C1 segment of cervical spinal cord (tissue), 14 donors: Measurements from ENCODE around the gene DSG2.
A peak's percentile ranks its signal among the peaks of the same experiment; 100 is the strongest.
"Not testable (repeated sequence)": the region's sequence is repeated elsewhere in the genome, so short reads cannot be mapped to it uniquely, and the experiment has no call there.

Source experiments
- DNase-seq, 14 donors: peaks; one replicate each; lab custom pipeline; 2025; lab: John Stamatoyannopoulos, UW

DSG2 gene

DNA sequence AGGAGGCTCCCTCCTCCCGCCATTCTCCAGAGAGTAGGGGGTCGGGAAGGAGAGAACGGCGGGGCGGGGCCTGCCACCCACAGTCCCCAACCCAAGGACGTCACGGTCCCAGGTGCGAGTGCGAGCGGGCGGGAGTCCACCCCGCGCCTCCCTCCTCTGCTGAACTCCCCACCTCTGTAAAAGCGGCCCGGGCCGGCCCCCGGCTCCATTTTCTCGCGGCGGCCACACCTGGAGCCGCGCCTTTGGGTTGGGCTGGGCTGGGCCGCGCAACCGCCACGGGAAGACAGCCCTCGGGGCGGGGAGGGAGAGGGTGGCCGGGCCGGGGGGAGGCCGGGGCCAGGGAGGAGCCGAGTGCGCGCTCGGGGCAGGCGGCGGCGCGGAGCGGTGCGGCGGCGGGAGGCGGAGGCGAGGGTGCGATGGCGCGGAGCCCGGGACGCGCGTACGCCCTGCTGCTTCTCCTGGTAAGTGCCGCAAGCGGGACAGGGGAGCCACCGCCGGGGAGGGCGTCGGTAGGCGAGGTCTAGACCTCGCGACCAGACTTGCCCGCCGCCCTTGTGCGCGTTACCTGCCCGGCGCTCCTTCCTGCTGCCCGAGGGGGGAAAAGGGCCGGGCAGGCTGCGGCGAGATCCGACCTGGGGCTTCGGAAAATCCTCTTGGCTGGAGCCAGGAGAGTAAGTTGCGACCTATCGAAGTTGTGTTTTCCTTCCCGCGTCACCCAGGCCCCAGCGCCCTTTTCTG, at the start of gene DSG2:
Gene DSG2 (plus strand): TSS at position 342 of the 738 bp plus-strand sequence. CDS start 75 bp downstream, at position 417.
- peak in 2 of 14 donors; percentile 9 to 11 for DNase-seq

DNA sequence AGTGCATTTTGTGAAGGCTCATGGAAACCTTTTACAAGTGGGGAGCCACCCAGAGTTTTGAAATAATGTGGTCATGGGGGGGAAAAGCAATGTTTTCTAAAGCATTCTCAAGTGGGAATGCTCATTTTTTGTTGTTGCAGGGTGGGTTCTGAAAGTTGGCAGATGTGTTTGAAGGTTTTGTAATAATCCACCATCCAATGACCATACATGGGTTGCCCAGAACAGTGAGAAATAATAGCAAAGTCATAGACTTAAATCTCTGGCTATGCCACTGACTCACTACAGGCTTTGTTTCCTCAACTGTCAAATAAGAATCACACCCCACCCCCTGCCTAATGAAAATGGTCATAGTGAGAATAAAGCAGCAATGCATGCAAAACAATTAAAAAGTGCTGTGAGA, 47.6 kb upstream of the DSG2 start:
- no peak for DNase-seq

DNA sequence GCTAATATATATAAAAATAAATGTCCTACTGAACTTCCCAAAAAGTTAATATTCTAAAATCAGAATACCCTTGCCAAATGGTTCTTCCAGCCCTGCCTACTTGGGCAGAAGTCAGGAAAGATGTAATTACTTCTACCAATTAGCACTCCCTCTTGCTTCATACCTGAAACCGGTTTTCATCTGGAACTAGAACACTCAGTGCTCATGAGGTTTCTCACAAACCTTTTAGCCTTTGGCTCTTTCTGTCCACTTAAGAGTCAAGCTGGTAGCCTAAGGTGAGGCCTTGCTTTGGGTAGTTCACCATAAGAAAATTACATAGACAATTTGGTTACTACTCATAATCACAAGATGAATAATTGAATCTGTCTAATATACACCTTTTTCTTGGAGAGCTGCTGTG, 46.4 kb upstream of the DSG2 start:
- DNase-seq, result no peak

DNA sequence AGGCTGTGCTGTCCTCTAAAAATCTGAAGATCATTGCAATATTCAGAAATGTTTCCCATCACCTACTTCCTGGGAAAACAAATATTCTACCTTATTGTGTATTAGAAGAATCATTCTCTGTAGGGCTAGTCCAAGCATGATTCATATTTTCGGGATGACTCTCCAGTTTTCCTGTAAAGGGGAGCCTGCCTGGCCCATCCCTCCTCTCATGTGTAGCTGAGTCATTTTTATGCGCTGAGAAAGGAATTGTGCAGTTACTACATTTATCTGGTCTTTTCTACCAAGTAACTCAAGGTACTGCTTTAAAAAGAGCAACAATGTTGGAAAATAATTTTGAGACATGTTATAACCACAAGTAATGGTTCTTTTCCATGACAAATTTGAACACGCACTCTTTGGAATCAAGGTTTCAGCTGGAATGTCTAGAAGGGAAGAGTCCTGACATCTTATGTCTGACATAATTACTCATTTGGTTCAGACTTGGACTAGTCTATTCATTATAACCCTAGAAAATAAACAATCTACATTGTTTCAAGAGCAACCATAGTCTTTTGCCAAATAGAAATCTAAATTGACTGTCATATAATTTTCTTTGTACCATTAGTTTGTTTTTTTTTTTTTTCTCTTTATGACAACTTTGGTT, 43.8 kb upstream of the DSG2 start:
- no peak for DNase-seq

DNA sequence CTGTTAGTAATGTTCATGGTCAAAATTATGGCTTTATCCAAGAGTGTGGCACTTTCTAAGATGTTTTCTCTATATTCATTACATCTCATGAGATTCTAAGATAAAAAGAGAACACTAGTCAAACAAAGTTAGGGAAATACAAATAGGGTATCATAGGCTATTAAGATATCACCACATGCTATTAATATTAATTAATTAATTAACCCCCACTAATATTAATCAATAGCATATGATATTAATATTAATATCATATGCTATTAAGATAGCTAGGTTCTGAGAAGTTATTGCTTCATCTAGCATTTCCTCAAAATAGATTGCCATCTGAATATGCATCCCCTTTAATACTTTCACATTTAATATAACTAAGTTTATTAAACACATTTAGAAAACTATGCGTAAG, 28.3 kb upstream of the DSG2 start:
- no peak for DNase-seq

DNA sequence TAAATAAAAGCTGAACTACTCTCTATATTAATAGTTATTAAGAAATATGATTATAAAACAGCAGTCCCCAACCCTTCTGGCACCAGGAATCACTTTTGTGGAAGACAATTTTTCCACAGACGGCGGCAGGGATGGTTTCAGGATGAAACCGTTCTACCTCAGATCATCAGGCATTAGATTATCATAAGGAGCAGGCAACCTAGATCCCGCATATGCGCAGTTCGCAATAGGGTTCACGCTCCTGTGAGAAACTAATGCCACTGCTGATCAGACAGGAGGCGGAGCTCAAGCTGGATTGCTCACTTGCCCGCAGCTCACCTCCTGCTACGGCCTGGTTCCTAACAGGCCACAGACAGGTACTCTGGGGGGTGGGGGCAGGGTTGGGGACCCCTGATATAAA, 19.3 kb upstream of the DSG2 start:
- DNase-seq, result no peak

DNA sequence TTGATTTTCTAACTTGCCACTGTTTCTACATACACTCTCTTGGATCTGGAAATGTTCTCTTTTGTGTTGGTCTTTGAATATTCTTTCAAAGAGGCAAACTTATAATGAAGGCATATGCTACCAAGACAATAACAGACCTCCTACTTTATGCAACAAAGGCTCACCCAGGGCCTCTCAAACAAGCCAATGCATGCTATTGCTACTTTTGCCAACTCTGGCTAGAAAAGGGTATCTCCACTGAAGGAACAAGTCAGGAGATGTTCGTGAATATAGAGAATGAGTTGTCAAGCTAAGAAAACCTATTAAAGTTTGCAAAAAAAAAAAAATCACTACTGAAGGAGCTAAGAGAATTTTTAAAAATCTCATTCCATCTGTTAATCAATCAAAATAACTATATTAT, 15.9 kb upstream of the DSG2 start:
- no peak for DNase-seq

DNA sequence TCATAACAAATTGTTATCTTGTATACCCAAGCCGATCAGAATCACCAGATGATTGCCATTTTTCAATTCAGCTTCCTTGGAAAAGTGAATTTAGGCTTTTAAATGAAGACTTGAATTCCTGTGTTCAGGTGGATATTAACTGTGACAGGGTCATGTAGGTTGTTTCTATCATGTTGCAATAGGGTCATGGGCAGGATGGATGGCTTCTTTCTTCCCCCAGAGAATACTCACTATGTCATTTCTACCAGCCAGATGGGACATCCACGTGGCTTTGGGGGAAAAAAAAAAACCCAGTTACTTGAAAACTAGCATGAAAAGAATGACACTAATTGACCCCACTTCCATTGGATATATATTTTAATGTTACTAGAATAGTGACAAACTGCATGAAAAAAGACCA, 14.6 kb upstream of the DSG2 start:
- DNase-seq, result no peak

DNA sequence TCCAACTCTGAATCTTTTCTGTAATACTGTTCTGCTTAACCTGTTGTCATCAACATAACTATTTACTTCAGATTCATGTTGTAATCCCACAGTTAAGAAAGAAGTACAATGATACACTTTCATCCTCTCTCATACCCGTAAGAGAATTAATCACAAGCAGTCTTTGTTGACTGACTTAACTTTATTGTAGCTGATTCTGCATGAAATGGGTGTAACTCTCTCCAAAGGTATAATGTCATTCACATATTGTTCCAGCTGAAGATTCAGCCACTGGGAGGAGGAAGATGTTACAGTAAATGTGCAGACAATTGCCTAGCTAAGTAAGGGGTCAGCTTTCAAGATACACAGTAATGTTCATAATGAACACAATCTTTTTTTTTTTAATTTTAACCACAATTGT, 13.5 kb upstream of the DSG2 start:
- no peak for DNase-seq

DNA sequence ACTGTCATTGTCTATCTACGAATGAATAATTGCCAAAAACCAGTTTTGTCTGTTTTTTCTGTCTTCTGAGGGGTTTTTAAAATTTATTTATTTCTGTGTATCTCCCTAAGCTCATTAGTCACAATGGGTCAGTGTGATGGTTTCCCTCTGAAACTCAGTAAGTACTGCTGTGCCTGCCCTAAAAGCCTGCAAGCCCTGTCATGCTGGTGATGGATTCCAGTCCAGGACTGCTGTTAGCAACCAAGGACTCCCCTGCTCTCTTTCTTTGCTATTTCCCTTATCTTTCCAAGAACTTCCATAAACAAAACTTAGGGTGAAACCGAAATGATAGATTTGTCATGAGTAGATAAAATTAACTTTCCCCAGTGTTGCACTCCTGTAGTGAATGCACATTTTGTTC, 11.8 kb upstream of the DSG2 start:
- DNase-seq, result no peak

DNA sequence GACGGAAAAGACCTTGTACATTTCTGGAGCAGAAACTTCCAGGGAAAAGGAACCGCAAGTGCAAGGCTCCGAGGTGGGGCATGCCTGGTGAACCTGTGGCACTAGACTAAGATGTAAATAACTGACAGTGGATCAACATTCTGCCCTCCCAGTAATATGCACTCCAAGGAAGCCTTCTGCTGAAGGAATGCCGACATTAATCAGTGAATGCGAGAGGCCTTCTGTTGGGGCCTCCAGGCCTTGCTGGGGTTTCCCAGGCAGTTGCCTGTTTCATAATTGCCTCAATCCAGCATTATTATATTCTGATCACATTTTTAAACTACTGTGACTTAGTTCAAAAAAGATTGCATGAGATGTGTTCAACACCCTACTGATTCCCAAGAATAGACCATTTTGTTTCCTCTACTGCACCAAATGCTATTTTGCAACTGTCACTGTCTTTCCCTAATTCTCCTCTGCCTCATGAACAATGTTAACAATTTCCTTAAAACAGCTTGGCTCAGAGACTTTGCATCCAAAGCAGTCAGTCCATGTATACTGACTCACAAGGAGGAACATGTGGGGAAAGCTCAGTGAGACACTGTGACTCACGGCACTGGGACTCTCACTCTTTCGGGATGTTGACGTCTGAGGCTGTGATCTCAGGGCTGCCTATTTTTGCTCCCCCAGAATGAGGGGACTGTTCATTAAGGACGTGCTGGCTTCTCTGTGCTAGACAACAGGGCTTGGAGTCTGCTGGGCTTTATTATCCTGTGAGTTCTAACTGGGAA, 10.5 kb upstream of the DSG2 start:
- no peak for DNase-seq

DNA sequence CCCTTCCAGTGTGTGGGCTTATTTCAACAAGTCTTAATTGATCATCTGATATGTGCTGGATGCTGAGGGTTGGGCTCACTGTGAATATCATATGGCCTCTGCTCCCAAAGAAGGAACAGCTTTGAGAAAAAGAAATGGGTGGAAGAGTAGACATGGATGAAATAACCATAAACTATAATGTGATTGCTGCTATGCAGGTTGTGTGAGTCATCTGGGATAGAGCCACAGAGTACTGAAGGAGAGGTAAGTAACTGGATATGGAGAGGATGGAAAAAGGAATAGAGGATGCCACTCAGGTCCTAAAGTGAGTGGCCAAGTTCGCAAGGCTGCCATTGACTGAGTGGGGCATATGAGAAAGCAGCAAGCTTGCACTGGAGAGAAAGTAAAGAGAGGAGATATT, 8.7 kb upstream of the DSG2 start:
- no peak for DNase-seq

DNA sequence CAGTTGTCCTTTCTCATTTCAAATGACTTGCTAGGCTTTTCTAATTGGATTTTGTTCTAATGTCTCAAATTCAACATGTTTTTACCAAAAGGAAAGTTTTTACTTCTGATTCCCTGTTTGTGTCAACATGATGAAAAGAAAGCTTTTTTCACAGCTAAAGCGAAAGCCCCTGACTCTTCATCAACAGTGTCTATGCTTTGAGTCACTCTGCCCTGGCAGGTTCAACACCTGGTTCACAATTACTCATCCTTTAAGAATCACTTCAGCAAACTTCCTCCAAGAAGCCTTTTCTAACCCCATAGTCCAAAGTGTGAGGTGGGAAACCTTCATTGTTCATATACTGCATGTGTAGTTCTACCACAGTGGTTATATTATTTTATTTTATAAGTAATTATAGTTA, 7.6 kb upstream of the DSG2 start:
- no peak for DNase-seq

DNA sequence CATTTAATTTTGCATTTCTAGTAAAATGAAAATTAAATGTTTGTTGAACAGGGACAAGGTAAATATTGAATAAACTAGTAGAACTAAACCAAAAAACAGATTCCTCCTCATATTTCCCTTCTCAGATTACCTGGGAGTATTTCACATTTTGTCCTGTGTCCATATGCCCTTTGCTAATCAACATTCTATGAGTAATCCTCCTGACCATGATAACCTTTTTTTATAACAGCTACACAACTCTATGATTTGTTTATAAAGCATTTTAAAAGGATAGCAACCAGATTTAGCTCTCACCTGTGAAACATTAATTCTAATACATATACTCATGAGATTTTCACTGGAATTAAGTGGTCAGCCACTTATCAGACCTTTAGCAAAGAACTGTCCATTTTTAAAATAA, 7.1 kb upstream of the DSG2 start:
- no peak for DNase-seq

DNA sequence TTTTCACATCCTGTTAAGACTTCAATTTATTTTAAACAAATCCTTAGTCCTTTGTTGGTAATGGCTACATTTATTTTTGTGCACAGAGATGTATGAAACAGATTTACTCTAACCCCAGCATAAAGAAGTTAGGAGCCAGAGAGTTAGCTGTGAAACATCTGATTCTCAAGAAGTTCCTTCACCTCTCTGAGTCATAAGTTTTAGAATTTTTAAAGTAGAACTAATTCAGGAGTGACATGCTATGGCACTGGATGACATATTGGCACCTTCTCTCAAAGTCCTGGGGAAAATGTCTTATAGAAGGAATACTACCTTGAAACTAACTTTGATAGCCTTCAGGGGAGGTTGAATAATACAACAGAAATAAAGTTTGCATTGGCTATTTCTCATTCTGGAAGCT, 6.4 kb upstream of the DSG2 start:
- no peak for DNase-seq

DNA sequence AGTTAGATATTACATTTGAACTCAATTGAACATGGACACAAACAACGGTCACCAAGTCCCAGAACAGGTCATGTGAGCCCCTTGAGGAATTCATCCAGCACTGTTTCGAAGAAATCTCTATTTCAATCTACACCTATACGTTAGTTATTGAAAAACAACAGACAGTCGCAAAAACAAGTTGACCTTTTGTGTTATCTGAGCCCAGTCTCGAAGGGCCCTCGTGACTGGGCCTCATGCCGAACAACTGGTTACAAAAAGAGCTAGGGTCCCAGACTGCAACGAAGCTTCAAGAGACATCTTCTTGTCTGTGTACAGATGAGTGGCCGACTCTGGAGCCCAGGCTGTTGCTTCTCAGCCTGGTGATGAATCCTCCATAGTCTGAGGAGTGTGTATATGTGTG, 5.3 kb upstream of the DSG2 start:
- no peak for DNase-seq

DNA sequence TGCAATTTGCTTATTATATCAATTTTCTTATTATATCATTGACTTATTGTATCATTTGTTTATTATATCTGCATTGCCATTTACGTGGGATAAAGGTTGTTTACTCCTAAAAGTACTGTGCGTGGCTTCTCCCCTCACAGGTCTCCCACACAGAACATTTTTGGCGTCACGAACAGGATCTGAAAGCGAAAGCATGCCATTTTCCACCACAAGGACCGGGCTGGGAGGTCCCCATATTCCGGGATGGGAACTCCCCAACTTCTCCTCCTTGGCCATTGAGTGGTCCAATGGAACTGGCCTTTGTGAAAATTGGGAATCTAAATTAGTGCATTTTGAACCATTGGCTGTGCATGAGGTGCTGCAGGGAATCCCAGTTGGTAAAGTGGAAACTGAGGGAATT, 4.8 kb upstream of the DSG2 start:
- no peak for DNase-seq

DNA sequence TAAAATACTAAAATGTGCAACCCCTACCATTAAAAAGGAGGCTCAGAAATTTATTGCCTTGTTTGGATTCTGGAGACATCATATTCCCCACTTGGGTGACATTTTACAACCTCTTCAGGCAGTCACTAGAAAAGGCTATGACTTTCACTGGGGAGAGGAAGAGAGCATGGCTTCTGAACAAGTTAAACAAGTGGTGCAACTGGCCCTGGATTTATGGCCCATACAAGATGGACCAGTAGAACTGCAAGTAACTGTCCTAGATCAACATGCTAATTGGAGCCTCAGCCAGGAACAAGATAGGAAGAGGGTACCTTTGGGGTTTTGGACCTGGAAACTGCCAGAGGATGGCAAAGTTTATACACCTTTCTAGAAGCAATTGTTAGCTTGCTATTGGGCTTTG, 4.0 kb upstream of the DSG2 start:
- no peak for DNase-seq

DNA sequence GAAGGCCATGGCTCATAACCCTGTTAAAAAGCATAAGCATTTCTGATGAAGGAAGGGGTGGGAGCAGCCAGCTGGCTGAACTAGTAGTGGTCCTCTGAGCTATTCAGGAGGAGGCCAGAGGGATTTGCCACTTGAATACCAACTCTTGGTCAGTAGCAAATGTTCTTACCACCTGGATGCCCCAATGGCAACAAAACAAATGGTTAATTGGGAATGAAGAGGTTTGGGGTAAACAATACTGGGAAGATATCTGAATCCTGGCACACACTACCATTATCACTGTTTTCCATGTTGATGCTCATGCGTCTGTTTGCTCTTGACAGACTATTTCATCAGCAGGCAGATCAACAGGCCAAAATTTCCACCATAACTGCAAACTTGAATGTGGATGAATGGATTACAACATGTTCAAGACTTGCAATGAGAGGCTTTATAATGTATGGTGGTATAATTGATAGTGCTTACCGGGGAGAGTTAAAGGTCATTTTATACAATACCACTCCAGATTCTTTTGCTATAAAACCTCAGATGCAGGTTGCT, 3.2 kb upstream of the DSG2 start:
- not testable (repeated sequence) for DNase-seq

DNA sequence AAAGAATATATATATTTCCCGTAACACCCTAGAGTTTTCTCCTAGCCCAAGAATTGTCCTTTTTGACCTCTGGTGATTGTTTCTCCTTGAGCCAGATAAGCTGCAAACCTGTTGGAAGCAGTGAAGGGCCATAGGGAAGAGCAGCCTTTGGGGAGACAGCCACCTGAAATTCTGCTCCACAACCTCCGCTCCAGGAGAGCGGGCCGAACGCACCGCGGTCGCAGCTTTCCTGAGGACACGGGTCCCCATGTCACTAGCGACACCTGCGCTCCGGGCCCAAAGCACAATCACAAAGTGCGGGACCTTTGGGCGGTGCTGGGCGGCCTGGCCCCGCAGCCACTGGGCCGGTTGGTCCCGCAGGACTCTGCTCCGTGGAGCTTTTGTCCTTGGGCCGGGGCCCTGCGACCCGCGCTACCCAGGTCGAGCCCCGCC, 557 bp upstream of the DSG2 start:
- no peak for DNase-seq

DNA sequence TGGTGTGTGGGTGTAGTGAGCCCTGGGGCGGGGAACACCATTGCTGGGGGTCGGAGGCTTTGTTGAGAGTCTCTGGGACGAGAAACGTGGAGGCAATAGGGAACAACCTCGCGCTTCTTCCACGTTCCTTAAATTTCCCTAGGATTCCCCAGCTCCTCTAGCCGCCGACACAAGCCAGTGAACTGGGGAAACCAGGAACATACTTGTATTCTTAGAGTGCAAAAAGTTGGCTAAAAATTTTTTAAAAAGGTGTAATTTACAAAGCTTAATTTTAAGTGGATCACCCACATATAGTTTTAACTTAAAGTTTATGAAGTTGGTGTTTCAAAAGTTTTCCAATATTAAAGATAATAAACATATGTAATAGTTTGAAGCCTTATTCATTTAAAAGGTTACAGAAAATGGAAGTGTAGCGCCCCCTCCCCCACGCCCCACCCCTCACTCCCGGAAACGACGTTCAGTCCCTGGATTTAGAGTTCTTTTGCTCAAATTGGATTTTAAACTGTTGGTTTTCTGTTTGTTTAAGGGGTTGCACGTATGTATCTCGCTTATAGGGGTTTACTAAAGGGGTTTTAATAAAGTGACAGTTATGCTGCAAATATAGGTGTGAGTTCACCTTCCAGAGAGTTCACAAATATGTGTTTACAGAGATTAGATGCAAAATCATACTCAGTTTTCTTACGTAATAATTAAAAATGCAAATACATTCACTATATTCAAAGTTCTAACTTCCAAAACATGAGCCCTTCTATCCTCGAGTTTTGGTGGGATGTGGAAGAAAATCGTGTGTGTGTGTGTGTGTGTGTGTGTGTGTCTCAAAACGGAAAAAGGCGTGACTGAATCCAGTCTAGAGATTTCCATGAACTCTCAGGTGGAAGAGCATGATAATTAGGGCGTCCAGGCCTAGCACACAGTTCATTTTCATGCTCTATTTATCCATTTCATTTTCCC, 872 bp downstream of the DSG2 start:
- DNase-seq, result no peak
